OCI-LY7 (cell line): ENCODE measurements around the gene RBM18.

Source experiments
- CTCF ChIP-seq: fragments of 200-600 bp; sonication (generic); conservative IDR thresholded peaks from 2 replicates; pipeline ENCODE4 v1.5.1; 2014; ENCODE audit warnings: mild to moderate bottlenecking, antibody characterized with exemption, low read length, moderate library complexity, mixed read lengths
- EZH2phosphoT487 ChIP-seq: fragments of 200-600 bp; sonication (generic); IDR thresholded peaks from 2 replicates; pipeline ENCODE4 v1.6.1; 2018; ENCODE audit warnings: low read depth, borderline replicate concordance, mild to moderate bottlenecking, mixed run types, antibody characterized with exemption, low read length, moderate library complexity, mixed read lengths

- TF ChIP-seq CTCF: no peak
- no peak for TF ChIP-seq EZH2phosphoT487
Measured at GRCh38 chr9:122188369-122188768, 76.3 kb downstream of the RBM18 start.
